Activated naive CD4-positive, alpha-beta T cell (primary cell): ENCODE data around the gene LINGO1.

Experiments used
- DNase-seq, 4 experiments: peaks; one replicate each; lab custom pipeline; 2025; lab: John Stamatoyannopoulos, UW

The LINGO1 gene

GRCh38 chr15:77632534-77633133 is at the start of gene LINGO1:
Gene LINGO1 (minus strand): TSS chr15:77632912. CDS start chr15:77632315, 597 bp downstream.
- DNase-seq, result no peak

GRCh38 chr15:77681362-77681761 is 48.6 kb upstream of the LINGO1 start:
- no peak for DNase-seq

GRCh38 chr15:77676569-77677375 is 44.1 kb upstream of the LINGO1 start:
- no peak for DNase-seq

- DNase-seq, result no peak
Measured at GRCh38 chr15:77675806-77676415, 43.2 kb upstream of the LINGO1 start.

- no peak for DNase-seq
Measured at GRCh38 chr15:77674327-77674726, 41.6 kb upstream of the LINGO1 start.

- DNase-seq, result no peak
Measured at GRCh38 chr15:77673866-77674265, 41.2 kb upstream of the LINGO1 start.

- no peak for DNase-seq
Measured at GRCh38 chr15:77672135-77672534, 39.4 kb upstream of the LINGO1 start.

GRCh38 chr15:77671362-77672056 is 38.8 kb upstream of the LINGO1 start:
- no peak for DNase-seq

GRCh38 chr15:77670558-77671361 is 38.0 kb upstream of the LINGO1 start:
- DNase-seq, result no peak

GRCh38 chr15:77669896-77670295 is 37.2 kb upstream of the LINGO1 start:
- DNase-seq, result no peak

GRCh38 chr15:77667338-77668234 is 34.9 kb upstream of the LINGO1 start:
- DNase-seq, result no peak

GRCh38 chr15:77666296-77666660 is 33.6 kb upstream of the LINGO1 start:
- DNase-seq, result no peak

- no peak for DNase-seq
Measured at GRCh38 chr15:77665530-77666295, 33.0 kb upstream of the LINGO1 start.

- DNase-seq, result no peak
Measured at GRCh38 chr15:77664428-77664827, 31.7 kb upstream of the LINGO1 start.

- no peak for DNase-seq
Measured at GRCh38 chr15:77663256-77663655, 30.5 kb upstream of the LINGO1 start.

GRCh38 chr15:77659350-77660321 is 26.9 kb upstream of the LINGO1 start:
- no peak for DNase-seq

GRCh38 chr15:77658304-77658703 is 25.6 kb upstream of the LINGO1 start:
- no peak for DNase-seq

- DNase-seq, result no peak
Measured at GRCh38 chr15:77657634-77658238, 25.0 kb upstream of the LINGO1 start.
